ENCODE data around the gene CHD1L. TPM values are rescaled to one million over a fixed set of nuclear protein-coding genes. Genes with fewer than 3 reads are reported as not detected.
"Not testable (repeated sequence)": the region's sequence is repeated elsewhere in the genome, so short reads cannot be mapped to it uniquely, and the experiment has no call there.

Gene CHD1L
- total RNA-seq, 2 donors from 2014 or later = 25.7 to 69.0 TPM

GRCh38 chr1:147287133-147287865, 44.8 kb downstream of the CHD1L start:
- Mint-ChIP-seq H3K9me3 (no peaks in the 10 kb centered on the region), H3K27ac (no peak overlapping the region), H3K36me3 (peaks cover 46 to 79% of the 10 kb centered on the region in 2 donors)
- ATAC-seq = no peak
- DNase-seq (ENCODE audit: low spot score in 2 of 2) = no peak

GRCh38 chr1:147292012-147292411, 49.5 kb downstream of the CHD1L start:
- ATAC-seq (peak; percentile 47 to 84), DNase-seq (ENCODE audit: low spot score in 2 of 2) (no peak)
- Mint-ChIP-seq H3K27ac (peak overlapping the region; percentile 13 to 82), H3K9me3 (peaks cover 0 to under 1% of the 10 kb centered on the region in 2 donors), H3K36me3 (peaks cover 79 to 93% of the 10 kb centered on the region in 2 donors)

- H3K27ac Mint-ChIP-seq = peak overlapping the region; percentile 13 to 82
- no peak for DNase-seq (ENCODE audit: low spot score in 2 of 2)
- ATAC-seq = peak; percentile 55 to 72
- peaks cover 0 to 3% of the 10 kb centered on the region in 2 donors for H3K9me3 Mint-ChIP-seq
- peaks cover 81 to 93% of the 10 kb centered on the region in 2 donors for H3K36me3 Mint-ChIP-seq
Observed at GRCh38 chr1:147292631-147293251, 50.3 kb downstream of the CHD1L start.

GRCh38 chr1:147297438-147297837, 55.0 kb downstream of the CHD1L start:
- peaks cover 25% of the 10 kb centered on the region in 2 donors for H3K9me3 Mint-ChIP-seq
- DNase-seq (ENCODE audit: low spot score in 2 of 2) (no peak), ATAC-seq (no peak)
- H3K27ac Mint-ChIP-seq = no peak overlapping the region
- H3K36me3 Mint-ChIP-seq = peaks cover 69 to 82% of the 10 kb centered on the region in 2 donors

GRCh38 chr1:147305803-147306202, 63.3 kb downstream of the CHD1L start:
- not testable (repeated sequence) for ATAC-seq
- H3K36me3 Mint-ChIP-seq = peaks cover 14 to 58% of the 10 kb centered on the region in 2 donors

GRCh38 chr1:147316968-147317367, 74.5 kb downstream of the CHD1L start:
- ATAC-seq = no peak
- no peaks in the 10 kb centered on the region for H3K36me3 Mint-ChIP-seq
- H3K9me3 Mint-ChIP-seq = peaks cover 0 to under 1% of the 10 kb centered on the region in 2 donors

More at GRCh38 chr1:147305803-147306202, 63.3 kb downstream of the CHD1L start:
- not testable (repeated sequence) for H3K27ac Mint-ChIP-seq; DNase-seq (ENCODE audit: low spot score in 2 of 2)
- H3K9me3 Mint-ChIP-seq = peaks cover 48 to 55% of the 10 kb centered on the region in 2 donors

GRCh38 chr1:147326933-147327687, 84.6 kb downstream of the CHD1L start:
- H3K9me3 Mint-ChIP-seq; ATAC-seq; H3K27ac Mint-ChIP-seq; DNase-seq (ENCODE audit: low spot score in 2 of 2); H3K36me3 Mint-ChIP-seq: not testable (repeated sequence)

More at GRCh38 chr1:147316968-147317367, 74.5 kb downstream of the CHD1L start:
- no peak overlapping the region for H3K27ac Mint-ChIP-seq
- no peak for DNase-seq (ENCODE audit: low spot score in 2 of 2)

GRCh38 chr1:147334292-147334691, 91.8 kb downstream of the CHD1L start:
- H3K27ac Mint-ChIP-seq = no peak overlapping the region
- ATAC-seq = no peak
- no peak for DNase-seq (ENCODE audit: low spot score in 2 of 2)
- H3K36me3 Mint-ChIP-seq = no peaks in the 10 kb centered on the region
- no peaks in the 10 kb centered on the region for H3K9me3 Mint-ChIP-seq

GRCh38 chr1:147336291-147336690, 93.8 kb downstream of the CHD1L start:
- no peaks in the 10 kb centered on the region for H3K9me3 Mint-ChIP-seq
- no peak overlapping the region for H3K27ac Mint-ChIP-seq
- no peak for DNase-seq (ENCODE audit: low spot score in 2 of 2)
- ATAC-seq = no peak
- no peaks in the 10 kb centered on the region for H3K36me3 Mint-ChIP-seq

GRCh38 chr1:147337040-147337630, 94.7 kb downstream of the CHD1L start:
- no peak for DNase-seq (ENCODE audit: low spot score in 2 of 2)
- H3K27ac Mint-ChIP-seq = no peak overlapping the region
- ATAC-seq = no peak
- H3K9me3 Mint-ChIP-seq = no peaks in the 10 kb centered on the region
- H3K36me3 Mint-ChIP-seq = no peaks in the 10 kb centered on the region

GRCh38 chr1:147338571-147338970, 96.1 kb downstream of the CHD1L start:
- no peak for DNase-seq (ENCODE audit: low spot score in 2 of 2)
- no peaks in the 10 kb centered on the region for H3K9me3 Mint-ChIP-seq
- ATAC-seq = no peak
- H3K27ac Mint-ChIP-seq = no peak overlapping the region
- peaks cover 0 to 1% of the 10 kb centered on the region in 2 donors for H3K36me3 Mint-ChIP-seq

GRCh38 chr1:147341246-147341645, 98.8 kb downstream of the CHD1L start:
- Mint-ChIP-seq H3K9me3 (peaks cover 0 to 6% of the 10 kb centered on the region in 2 donors), H3K27ac (no peak overlapping the region), H3K36me3 (peaks cover 6 to 16% of the 10 kb centered on the region in 2 donors)
- DNase-seq (ENCODE audit: low spot score in 2 of 2) (no peak), ATAC-seq (no peak)

Other genes starting within 250 kb of the CHD1L start
- gene PRKAB2, start 70.2 kb upstream of the CHD1L start, total RNA-seq = 1 to 10 TPM in 1 of 2 donors, under 1 TPM in 1; 0.57 to 8.6 TPM
- under 1 TPM; 0.23 to 0.45 TPM for gene FMO5, start 17.3 kb upstream of the CHD1L start, total RNA-seq